Coronary artery (tissue), 2 donors: ENCODE data around the gene FPGT.
"Not testable (repeated sequence)": the region's sequence is repeated elsewhere in the genome, so short reads cannot be mapped to it uniquely, and the experiment has no call there.

ENCODE experiments used
- DNase-seq: peaks from one replicate; pipeline ENCODE4 v3.0.0-alpha.2; 2017; ENCODE audit warnings: low spot score
- H3K27ac ChIP-seq, 2 donors: fragments of 200-600 bp; sonication (generic); one replicate each; pipeline ENCODE4 v1.5.1; 2016 to 2019
- H3K4me3 ChIP-seq: fragments of 200-600 bp; sonication (generic); 2 replicates; pipeline ENCODE4 v1.5.1; 2016; ENCODE audit warnings: mild to moderate bottlenecking, moderate library complexity
- CTCF ChIP-seq: fragments of 200-600 bp; sonication (generic); IDR thresholded peaks from one replicate; pipeline ENCODE4 v1.5.1; 2019; ENCODE audit warnings: antibody characterized with exemption

Gene FPGT

DNA sequence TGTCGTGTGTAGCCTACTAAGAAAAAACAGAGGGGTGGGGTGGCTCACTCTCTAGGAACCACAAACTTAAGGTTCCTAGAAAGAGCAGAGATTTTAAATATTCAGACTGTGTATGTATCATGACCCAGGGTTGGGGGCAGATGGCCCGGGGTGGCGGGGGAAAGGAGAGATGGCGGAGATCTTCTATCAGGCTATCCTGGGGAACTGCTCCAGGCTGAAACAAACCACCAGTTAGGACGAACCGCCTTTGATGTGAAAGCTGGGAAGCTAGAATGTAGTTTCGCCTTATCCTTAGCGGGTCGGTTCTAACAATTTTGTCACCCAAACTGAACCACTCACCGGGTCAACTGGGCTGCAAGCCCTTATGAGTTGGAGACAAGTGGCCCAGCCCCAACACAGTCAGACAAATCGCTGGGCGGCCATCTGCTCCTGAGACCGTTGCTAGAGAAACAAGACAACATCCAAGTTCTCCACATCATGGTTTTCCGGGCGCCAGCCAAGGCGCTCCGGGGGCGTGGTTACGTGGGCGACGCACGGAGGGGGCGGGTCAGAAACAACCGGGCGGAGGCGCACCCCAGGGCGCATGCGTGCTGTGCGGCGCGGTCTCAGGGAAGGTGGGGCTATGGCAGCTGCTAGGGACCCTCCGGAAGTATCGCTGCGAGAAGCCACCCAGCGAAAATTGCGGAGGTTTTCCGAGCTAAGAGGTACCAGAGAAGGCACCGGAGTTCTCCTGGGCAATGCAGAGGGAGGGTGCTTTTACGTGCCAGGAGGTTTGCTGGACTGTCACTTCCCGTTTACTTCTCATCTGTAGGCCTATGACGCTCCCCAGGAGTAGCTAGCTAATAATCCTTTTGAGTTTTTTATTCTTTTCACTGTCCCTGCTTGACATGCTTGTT lies at the start of gene FPGT, which contains the start of gene LRRIQ3:
Gene FPGT (plus strand): TSS at position 586 of the 896 bp plus-strand sequence. CDS start 37 bp downstream, at position 623.
Gene LRRIQ3 (minus strand): TSS at position 520 of the 896 bp plus-strand sequence. CDS start 14,492 bp downstream, outside the sequence.
- Histone ChIP-seq H3K27ac (peak within 1 kb of the TSS; percentile 86 to 89), H3K4me3 (peak within 1 kb of the TSS; percentile 72)
- peak; percentile 97 for DNase-seq
- TF ChIP-seq CTCF, result no peak

GRCh38 chr1:74160046-74160445 lies 38.0 kb upstream of the FPGT start:
- Histone ChIP-seq H3K4me3 (no peak overlapping the region), H3K27ac (no peak overlapping the region)
- no peak for TF ChIP-seq CTCF
- DNase-seq, result no peak

DNA sequence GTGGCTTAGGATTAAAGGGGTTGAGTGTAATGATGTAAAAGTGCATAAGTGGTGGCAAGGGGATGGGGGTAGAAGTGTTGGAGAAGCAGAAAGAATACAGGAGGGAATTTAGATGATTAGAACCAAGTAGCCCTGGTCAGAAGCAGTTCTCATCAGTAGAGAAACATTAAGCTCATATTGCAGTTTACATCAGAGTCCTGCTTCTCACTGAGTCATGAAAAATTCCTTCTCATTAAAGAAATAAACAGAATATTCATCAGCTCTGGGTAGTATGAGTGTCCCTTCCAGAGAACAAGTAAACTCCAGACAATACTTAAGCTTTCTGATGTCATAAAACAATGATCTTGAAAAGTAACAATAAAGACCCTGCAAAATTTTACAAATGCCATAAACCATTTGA lies 36.5 kb upstream of the FPGT start:
- TF ChIP-seq CTCF, result no peak
- DNase-seq, result no peak
- H3K27ac ChIP-seq, result no peak overlapping the region
- no peak overlapping the region for H3K4me3 ChIP-seq

DNA sequence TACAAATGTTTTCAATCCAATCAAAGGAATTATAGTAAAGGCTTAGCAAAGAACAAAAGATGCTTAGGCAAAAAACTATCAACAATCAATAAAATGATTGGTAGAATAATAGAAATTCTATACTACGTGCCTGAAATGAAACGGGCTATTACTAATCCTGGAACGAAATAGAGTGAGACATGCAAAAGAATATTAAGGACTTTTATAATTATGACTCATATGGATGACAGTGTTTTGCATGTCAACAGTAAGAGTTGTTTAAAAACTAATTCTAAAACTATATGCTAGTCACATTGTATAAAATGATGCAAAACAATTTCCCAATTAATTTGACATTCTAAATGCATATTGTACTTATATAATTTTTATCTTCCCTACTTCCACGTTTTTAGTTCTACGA lies 35.7 kb upstream of the FPGT start:
- no peak for TF ChIP-seq CTCF
- no peak overlapping the region for H3K4me3 ChIP-seq
- no peak for DNase-seq
- no peak overlapping the region for H3K27ac ChIP-seq

GRCh38 chr1:74174423-74174822 lies 23.6 kb upstream of the FPGT start:
- H3K4me3 ChIP-seq, DNase-seq, H3K27ac ChIP-seq: not testable (repeated sequence)

GRCh38 chr1:74180490-74180889 lies 17.6 kb upstream of the FPGT start:
- no peak for DNase-seq
- no peak for TF ChIP-seq CTCF
- Histone ChIP-seq H3K27ac (no peak overlapping the region), H3K4me3 (no peak overlapping the region)

DNA sequence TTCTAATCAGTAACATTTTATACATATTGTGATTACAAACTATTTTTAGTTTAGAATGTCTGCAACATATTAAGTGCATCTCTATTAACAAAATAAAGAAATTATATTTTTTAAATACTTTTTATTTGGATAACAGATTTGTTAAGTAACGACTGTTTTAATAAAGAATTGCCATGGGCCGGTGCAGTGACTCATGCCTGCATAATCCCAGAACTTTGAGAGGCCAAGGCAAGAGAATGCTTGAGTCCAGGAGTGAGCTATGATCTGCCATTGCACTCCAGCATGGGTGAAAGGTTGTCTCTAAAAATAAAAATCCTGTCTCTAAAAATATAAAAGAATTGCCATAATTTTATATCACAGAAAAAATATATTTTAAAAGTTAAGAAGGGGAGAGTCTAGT lies 4.1 kb upstream of the FPGT start:
- DNase-seq, result no peak
- Histone ChIP-seq H3K4me3 (no peak overlapping the region), H3K27ac (no peak overlapping the region)
- no peak for TF ChIP-seq CTCF
